ENCODE results near the gene ANO10. TPM values are rescaled to one million over a fixed set of nuclear protein-coding genes. Genes with fewer than 3 reads are reported as not detected.

Gene ANO10
- total RNA-seq, 1 experiment from 2014 or later: 26.6 TPM

- CTCF ChIA-PET: no interaction called here
- BruUV-seq (replicated peaks): no TSS peak
- intact Hi-C loops (cut with micrococcal nuclease; ENCODE audit: unreplicated experiment): no loop called here
These were observed 7.9 kb upstream of the ANO10 start for GRCh38 chr3:43629741-43630140.

GRCh38 chr3:43629257-43629656 is 7.4 kb upstream of the ANO10 start:
- intact Hi-C loops (cut with micrococcal nuclease; ENCODE audit: unreplicated experiment): no loop called here
- DNase-seq (ENCODE audit: low read depth, low spot score) (no peak), ATAC-seq (no peak)
- ChIA-PET POLR2A (no interaction called here), CTCF (no interaction called here)
- in situ Hi-C loops (cut with HindIII; ENCODE audit: low pct_unique_long_range_greater_than_20kb, low sequenced_read_pairs): no loop called here
- Histone ChIP-seq H3K4me1 (ENCODE audit: control insufficient read depth, insufficient read depth, low read length) (no peaks in the 10 kb centered on the region), H3K36me3 (ENCODE audit: control insufficient read depth, insufficient read depth, low read length) (no peaks in the 10 kb centered on the region), H3K9me3 (ENCODE audit: control insufficient read depth, insufficient read depth, low read depth, low read length) (no peaks in the 10 kb centered on the region), H3K4me3 (ENCODE audit: low read depth in 2 of 2, low read length in 2 of 2) (no peak overlapping the region), H3K27ac (ENCODE audit: low read length) (no peak overlapping the region), H3K27me3 (ENCODE audit: control insufficient read depth, insufficient read depth, low read length) (no peaks in the 10 kb centered on the region)
- TF ChIP-seq REST (IDR thresholded peaks at IDR 0.05; ENCODE audit: insufficient read depth in 1 of 2, low read depth in 2 of 2, low read length in 1 of 2) (no peak), CTCF (IDR thresholded peaks at IDR 0.05) (no peak), TCF7L2 (IDR thresholded peaks at IDR 0.05; ENCODE audit: low read depth, low read length) (no peak), POLR2AphosphoS5 (IDR thresholded peaks at IDR 0.05; ENCODE audit: low read depth, low read length) (no peak), SIN3A (IDR thresholded peaks at IDR 0.05; ENCODE audit: borderline replicate concordance, insufficient read depth, low read depth, low read length) (no peak)
- BruUV-seq (replicated peaks): no TSS peak

More at GRCh38 chr3:43629741-43630140, 7.9 kb upstream of the ANO10 start:
- H3K4me1 ChIP-seq (ENCODE audit: control insufficient read depth, insufficient read depth, low read length): no peaks in the 10 kb centered on the region
- H3K4me3 ChIP-seq (ENCODE audit: low read depth in 2 of 2, low read length in 2 of 2): no peak overlapping the region
- POLR2A ChIA-PET: no interaction called here
- H3K27me3 ChIP-seq (ENCODE audit: control insufficient read depth, insufficient read depth, low read length): no peaks in the 10 kb centered on the region
- no peaks in the 10 kb centered on the region for H3K36me3 ChIP-seq (ENCODE audit: control insufficient read depth, insufficient read depth, low read length)
- in situ Hi-C loops (cut with HindIII; ENCODE audit: low pct_unique_long_range_greater_than_20kb, low sequenced_read_pairs): no loop called here
- H3K27ac ChIP-seq (ENCODE audit: low read length): no peak overlapping the region
- no peaks in the 10 kb centered on the region for H3K9me3 ChIP-seq (ENCODE audit: control insufficient read depth, insufficient read depth, low read depth, low read length)
- TF ChIP-seq SIN3A (IDR thresholded peaks at IDR 0.05; ENCODE audit: borderline replicate concordance, insufficient read depth, low read depth, low read length) (no peak), POLR2AphosphoS5 (IDR thresholded peaks at IDR 0.05; ENCODE audit: low read depth, low read length) (no peak)
- DNase-seq (ENCODE audit: low read depth, low spot score) (no peak), ATAC-seq (no peak)

- DNase-seq (ENCODE audit: low read depth, low spot score) (no peak), ATAC-seq (no peak)
- Histone ChIP-seq H3K27me3 (ENCODE audit: control insufficient read depth, insufficient read depth, low read length) (no peaks in the 10 kb centered on the region), H3K9me3 (ENCODE audit: control insufficient read depth, insufficient read depth, low read depth, low read length) (no peaks in the 10 kb centered on the region), H3K4me1 (ENCODE audit: control insufficient read depth, insufficient read depth, low read length) (no peaks in the 10 kb centered on the region), H3K27ac (ENCODE audit: low read length) (no peak overlapping the region), H3K4me3 (ENCODE audit: low read depth in 2 of 2, low read length in 2 of 2) (no peak overlapping the region), H3K36me3 (ENCODE audit: control insufficient read depth, insufficient read depth, low read length) (no peaks in the 10 kb centered on the region)
- no TSS peak for BruUV-seq (replicated peaks)
- POLR2A ChIA-PET: interaction anchor here (0.6 kb wide), 1 partner anchor 79 kb away, joined by 8 read pairs; no protein-coding TSS in a partner anchor
- intact Hi-C loops (cut with micrococcal nuclease; ENCODE audit: unreplicated experiment) (no loop called here), in situ Hi-C loops (cut with HindIII; ENCODE audit: low pct_unique_long_range_greater_than_20kb, low sequenced_read_pairs) (no loop called here)
- TF ChIP-seq REST (IDR thresholded peaks at IDR 0.05; ENCODE audit: insufficient read depth in 1 of 2, low read depth in 2 of 2, low read length in 1 of 2): no peak
- no peak for TF ChIP-seq POLR2AphosphoS5 (IDR thresholded peaks at IDR 0.05; ENCODE audit: low read depth, low read length)
- TF ChIP-seq SIN3A (IDR thresholded peaks at IDR 0.05; ENCODE audit: borderline replicate concordance, insufficient read depth, low read depth, low read length): no peak
- TF ChIP-seq CTCF (IDR thresholded peaks at IDR 0.05): no peak
- no peak for TF ChIP-seq TCF7L2 (IDR thresholded peaks at IDR 0.05; ENCODE audit: low read depth, low read length)
- CTCF ChIA-PET: no interaction called here
These were observed 5.5 kb upstream of the ANO10 start for GRCh38 chr3:43627360-43627759.

Data from Panc1 (cell line).